Fibroblast of lung (primary cell): Measurements from ENCODE around the gene EFR3B. TPM values are rescaled to one million over a fixed set of nuclear protein-coding genes. Genes with fewer than 3 reads are reported as not detected.
"Not testable (repeated sequence)": the region's sequence is repeated elsewhere in the genome, so short reads cannot be mapped to it uniquely, and the experiment has no call there.

Experiments used
- DNase-seq, 2 donors: peaks; one replicate each; pipeline versions ENCODE4 v3.0.0 to v3.0.0-alpha.2; 2010; ENCODE audit warnings: low read depth in 2 of 2
- H2AFZ ChIP-seq: 2 replicates; pipeline ENCODE4 v1.5.1; 2012; ENCODE audit warnings: low read length, control low read depth, inconsistent platforms
- H3K27ac ChIP-seq: 2 replicates; pipeline ENCODE4 v1.5.1; 2011; ENCODE audit warnings: low read length, control low read depth; ENCODE audit not compliant: insufficient read depth
- H3K27me3 ChIP-seq: 2 replicates; pipeline ENCODE4 v1.5.1; 2011; ENCODE audit warnings: mild to moderate bottlenecking, low read length; ENCODE audit not compliant: control insufficient read depth, insufficient read depth
- H3K36me3 ChIP-seq: 2 replicates; pipeline ENCODE4 v1.5.1; 2011; ENCODE audit warnings: low read length; ENCODE audit not compliant: control insufficient read depth, insufficient read depth
- H3K4me1 ChIP-seq: 2 replicates; pipeline ENCODE4 v1.5.1; 2011; ENCODE audit warnings: low read length; ENCODE audit not compliant: control insufficient read depth, insufficient read depth; ENCODE audit errors: extremely low read depth
- H3K4me2 ChIP-seq: 2 replicates; pipeline ENCODE4 v1.5.1; 2011; ENCODE audit warnings: low read length, control low read depth; ENCODE audit not compliant: insufficient read depth; ENCODE audit errors: extremely low read depth
- H3K4me3 ChIP-seq, 4 experiments: fragments of 200-600 bp in 1 of 4; sonication (generic) in 1 of 4; replicated peaks in 1 of 4; 2 replicates each; pipeline ENCODE4 v1.5.1; 2011 to 2016; ENCODE audit warnings: low read length in 4 of 4, low read depth in 3 of 4, mild to moderate bottlenecking in 3 of 4, control low read depth in 2 of 4, inconsistent platforms in 1 of 4, mixed read lengths in 1 of 4; ENCODE audit not compliant: insufficient read depth in 1 of 4; ENCODE audit errors: control extremely low read depth in 1 of 4
- H3K79me2 ChIP-seq: 2 replicates; pipeline ENCODE4 v1.5.1; 2012; ENCODE audit warnings: mild to moderate bottlenecking, low read length, inconsistent platforms; ENCODE audit not compliant: control insufficient read depth, insufficient read depth
- H3K9ac ChIP-seq: 2 replicates; pipeline ENCODE4 v1.5.1; 2011; ENCODE audit warnings: mild to moderate bottlenecking, low read length, control low read depth; ENCODE audit not compliant: insufficient read depth
- H3K9me3 ChIP-seq: 2 replicates; pipeline ENCODE4 v1.5.1; 2012; ENCODE audit warnings: low read depth, low read length; ENCODE audit not compliant: control insufficient read depth, insufficient read depth
- H4K20me1 ChIP-seq: 2 replicates; pipeline ENCODE4 v1.5.1; 2011; ENCODE audit warnings: low read length; ENCODE audit not compliant: control insufficient read depth, insufficient read depth; ENCODE audit errors: extremely low read depth
- EZH2 ChIP-seq: IDR thresholded peaks from 2 replicates; pipeline ENCODE4 v1.5.1; 2012; ENCODE audit warnings: low read length, control low read depth, mild to moderate bottlenecking; ENCODE audit errors: missing control alignments
- polyA plus RNA-seq, 2 donors: library from polyadenylated mRNA; depleted of rRNA in 1 of 2; stranded (reverse) in 1 of 2; unstranded in 1 of 2; fragments of >200 nt; gene quantifications; 2 replicates each; pipeline ENCODE4 v1.2.1, GENCODE V29; 2011 to 2012; ENCODE audit warnings: missing spikeins in 1 of 2
- total RNA-seq: library from RNA; depleted of rRNA; stranded (reverse); fragments of >200 nt; gene quantifications from 2 replicates; pipeline ENCODE4 v1.2.1, GENCODE V29; 2014
- TF ChIP-seq, protein P1 (sequence below), 2 donors: IDR thresholded peaks in 1 of 2; conservative IDR thresholded peaks in 1 of 2; 1 replicate in 1 of 2; 2 replicates in 1 of 2; pipeline ENCODE4 v1.5.1; 2011 to 2012; ENCODE audit warnings: low read length in 2 of 2, control low read depth in 1 of 2, inconsistent platforms in 1 of 2, low read depth in 1 of 2, mild to moderate bottlenecking in 1 of 2

The EFR3B gene
- total and polyA plus RNA-seq, 2 donors (not counting 1 experiment from before 2014, with no cell fraction given) = 0.03 to 0.50 TPM

DNA sequence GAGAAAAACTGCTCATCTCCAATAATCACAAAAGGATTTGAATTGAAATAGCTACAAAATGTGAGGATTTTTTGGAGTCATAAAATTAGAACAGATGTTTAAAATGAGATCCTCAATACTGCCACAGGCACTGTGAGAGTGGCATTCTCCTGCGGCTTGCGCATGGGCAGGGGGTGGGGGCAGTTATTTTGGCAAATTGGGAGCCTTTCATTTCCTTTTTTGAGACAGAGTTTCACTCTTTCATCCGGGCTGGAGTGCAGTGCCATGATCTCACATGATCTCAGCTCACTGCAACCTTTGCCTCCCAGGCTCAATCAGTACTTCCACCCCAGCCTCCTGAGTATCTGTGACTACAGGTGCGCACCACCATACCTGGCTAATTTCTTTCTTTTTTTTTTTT, 84.1 kb downstream of the EFR3B start:
- no peak for TF ChIP-seq EZH2
- TF ChIP-seq, protein P1, sequence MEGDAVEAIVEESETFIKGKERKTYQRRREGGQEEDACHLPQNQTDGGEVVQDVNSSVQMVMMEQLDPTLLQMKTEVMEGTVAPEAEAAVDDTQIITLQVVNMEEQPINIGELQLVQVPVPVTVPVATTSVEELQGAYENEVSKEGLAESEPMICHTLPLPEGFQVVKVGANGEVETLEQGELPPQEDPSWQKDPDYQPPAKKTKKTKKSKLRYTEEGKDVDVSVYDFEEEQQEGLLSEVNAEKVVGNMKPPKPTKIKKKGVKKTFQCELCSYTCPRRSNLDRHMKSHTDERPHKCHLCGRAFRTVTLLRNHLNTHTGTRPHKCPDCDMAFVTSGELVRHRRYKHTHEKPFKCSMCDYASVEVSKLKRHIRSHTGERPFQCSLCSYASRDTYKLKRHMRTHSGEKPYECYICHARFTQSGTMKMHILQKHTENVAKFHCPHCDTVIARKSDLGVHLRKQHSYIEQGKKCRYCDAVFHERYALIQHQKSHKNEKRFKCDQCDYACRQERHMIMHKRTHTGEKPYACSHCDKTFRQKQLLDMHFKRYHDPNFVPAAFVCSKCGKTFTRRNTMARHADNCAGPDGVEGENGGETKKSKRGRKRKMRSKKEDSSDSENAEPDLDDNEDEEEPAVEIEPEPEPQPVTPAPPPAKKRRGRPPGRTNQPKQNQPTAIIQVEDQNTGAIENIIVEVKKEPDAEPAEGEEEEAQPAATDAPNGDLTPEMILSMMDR (conservative IDR thresholded peaks at IDR 0.05 in 1 of 2, IDR thresholded peaks at IDR 0.05 in 1 of 2; ENCODE audit: low read depth in 1 of 2, low read length in 2 of 2) = no peak
- H3K4me2 ChIP-seq = no peak overlapping the region
- peaks cover 7% of the 10 kb centered on the region for H3K4me1 ChIP-seq
- H3K79me2 ChIP-seq = no peaks in the 10 kb centered on the region
- H3K27me3 ChIP-seq = no peaks in the 10 kb centered on the region
- H2AFZ ChIP-seq = no peak overlapping the region
- no peaks in the 10 kb centered on the region for H3K36me3 ChIP-seq
- H3K27ac ChIP-seq = no peak overlapping the region
- H4K20me1 ChIP-seq = no peaks in the 10 kb centered on the region
- H3K9ac ChIP-seq = no peak overlapping the region
- DNase-seq = no peak
- H3K4me3 ChIP-seq = no peak overlapping the region
- H3K9me3 ChIP-seq = no peaks in the 10 kb centered on the region

DNA sequence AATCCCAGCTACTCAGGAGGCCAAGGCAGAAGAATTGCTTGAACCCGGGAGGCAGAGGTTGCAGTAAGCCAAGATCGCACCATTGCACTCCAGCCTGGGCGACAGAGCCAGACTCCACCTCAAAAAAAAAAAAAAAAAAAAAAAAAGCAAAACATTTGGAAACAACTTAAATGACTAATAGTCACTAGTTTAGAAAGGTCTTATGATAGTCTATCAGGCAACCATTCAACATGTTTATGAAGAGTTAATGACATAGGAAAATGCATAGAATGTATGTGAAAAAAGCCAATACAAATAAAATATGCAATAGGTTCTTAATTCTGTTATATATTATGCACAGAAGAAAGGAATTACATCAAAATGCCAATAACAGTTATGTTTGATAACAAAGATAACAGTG, 85.2 kb downstream of the EFR3B start:
- not testable (repeated sequence) for H3K4me3 ChIP-seq, H4K20me1 ChIP-seq, H3K27ac ChIP-seq, H2AFZ ChIP-seq, H3K9ac ChIP-seq, H3K27me3 ChIP-seq, H3K36me3 ChIP-seq, DNase-seq, H3K9me3 ChIP-seq, H3K79me2 ChIP-seq, H3K4me2 ChIP-seq, H3K4me1 ChIP-seq

DNA sequence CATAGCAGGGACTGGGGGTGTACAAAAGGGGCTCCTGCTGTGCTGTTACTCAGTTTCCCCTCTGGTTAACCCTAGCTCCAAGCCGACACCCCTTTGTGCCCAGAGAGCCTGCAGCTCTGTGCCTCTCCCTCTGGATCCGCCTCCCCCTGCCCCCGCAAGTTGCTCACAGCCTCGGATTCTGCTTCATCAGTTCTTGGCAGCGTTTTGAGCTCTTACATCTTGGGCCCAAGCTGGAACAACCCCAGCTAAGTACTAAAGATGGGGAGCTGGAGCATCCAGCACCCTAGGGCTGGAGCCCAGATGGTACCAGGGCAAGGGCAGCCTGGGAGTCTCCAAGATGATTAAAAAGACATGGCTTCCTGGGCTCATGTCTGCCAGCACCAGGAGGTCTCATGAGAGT, 85.8 kb downstream of the EFR3B start:
- Histone ChIP-seq H3K27me3 (peaks cover 2% of the 10 kb centered on the region), H3K27ac (no peak overlapping the region), H3K4me2 (peak overlapping the region; percentile 25), H3K9ac (no peak overlapping the region), H3K36me3 (no peaks in the 10 kb centered on the region), H3K4me1 (peaks cover 7% of the 10 kb centered on the region), H3K79me2 (no peaks in the 10 kb centered on the region), H4K20me1 (no peaks in the 10 kb centered on the region), H2AFZ (no peak overlapping the region), H3K4me3 (no peak overlapping the region), H3K9me3 (no peaks in the 10 kb centered on the region)
- peak; percentile 11 to 57 for DNase-seq
- TF ChIP-seq, protein P1 (conservative IDR thresholded peaks at IDR 0.05 in 1 of 2, IDR thresholded peaks at IDR 0.05 in 1 of 2; ENCODE audit: low read depth in 1 of 2, low read length in 2 of 2) = no peak
- no peak for TF ChIP-seq EZH2
